Choroid plexus epithelial cell (primary cell): ENCODE results near the gene VPS45.

ENCODE experiments used
- DNase-seq: peaks from one replicate; pipeline ENCODE4 v3.0.0-alpha.2; 2010; ENCODE audit warnings: low read depth
- H3K4me3 ChIP-seq: 2 replicates; pipeline ENCODE4 v1.5.1; 2011; ENCODE audit warnings: low read depth, mild to moderate bottlenecking, control low read depth, low read length, moderate library complexity
- CTCF ChIP-seq: conservative IDR thresholded peaks from 2 replicates; pipeline ENCODE4 v1.5.1; 2011; ENCODE audit warnings: low read depth, mild to moderate bottlenecking, control low read depth, inconsistent platforms, low read length, moderate library complexity

Gene VPS45

GRCh38 chr1:150149271-150150132 lies 81.9 kb downstream of the VPS45 start, which contains the start of gene PLEKHO1:
Gene PLEKHO1, plus strand, starts transcription at chr1:150149916. Its CDS starts 342 bp downstream, at chr1:150150258.
- peak; percentile 85 for DNase-seq
- peak within 1 kb of the TSS; percentile 67 for H3K4me3 ChIP-seq
- TF ChIP-seq CTCF = no peak

- TF ChIP-seq CTCF = no peak
- DNase-seq = no peak
- H3K4me3 ChIP-seq = peak overlapping the region; percentile 67
Observed at GRCh38 chr1:150150133-150151021, 82.8 kb downstream of the VPS45 start.

GRCh38 chr1:150151291-150152181 lies 84.0 kb downstream of the VPS45 start:
- H3K4me3 ChIP-seq = peak overlapping the region; percentile 67
- no peak for DNase-seq
- TF ChIP-seq CTCF = no peak

- H3K4me3 ChIP-seq = peak overlapping the region; percentile 67
- TF ChIP-seq CTCF = no peak
- DNase-seq = no peak
Observed at GRCh38 chr1:150152182-150152536, 84.6 kb downstream of the VPS45 start.

GRCh38 chr1:150152772-150153456 lies 85.3 kb downstream of the VPS45 start:
- DNase-seq = peak; percentile 50
- no peak overlapping the region for H3K4me3 ChIP-seq
- TF ChIP-seq CTCF = no peak

GRCh38 chr1:150154143-150154542 lies 86.6 kb downstream of the VPS45 start:
- H3K4me3 ChIP-seq = no peak overlapping the region
- no peak for TF ChIP-seq CTCF
- DNase-seq = no peak
